ENCODE data around the gene FUCA1. TPM values are rescaled to one million over a fixed set of nuclear protein-coding genes. Genes with fewer than 3 reads are reported as not detected.
"Not testable (repeated sequence)": the region's sequence is repeated elsewhere in the genome, so short reads cannot be mapped to it uniquely, and the experiment has no call there.

Gene FUCA1
- total RNA-seq, 1 donor from 2014 or later = 20.6 TPM

DNA sequence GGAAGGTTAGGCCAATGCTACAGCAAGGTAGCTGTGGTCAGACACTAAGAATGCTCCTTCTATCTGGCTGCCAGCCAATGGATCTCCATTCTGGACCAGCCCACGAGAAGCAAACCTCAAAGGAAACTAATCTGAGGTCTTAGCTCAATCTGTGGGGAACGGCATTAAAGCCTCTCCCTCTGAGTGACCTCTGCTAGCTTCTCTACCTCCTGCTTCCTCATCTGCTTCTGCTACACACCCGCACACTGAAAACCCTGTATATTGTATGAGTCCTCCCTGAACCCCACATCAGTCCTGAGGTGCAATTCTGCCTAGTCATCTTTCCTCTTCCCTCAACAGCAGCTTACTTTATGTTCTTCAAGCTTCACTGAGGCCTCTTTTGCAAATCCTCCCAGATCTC, 60.6 kb downstream of the FUCA1 start:
- Mint-ChIP-seq H3K9me3 (no peaks in the 10 kb centered on the region), H3K4me3 (no peak overlapping the region), H3K36me3 (peaks cover 17% of the 10 kb centered on the region), H3K27me3 (no peaks in the 10 kb centered on the region), H3K4me1 (ENCODE audit: unreplicated experiment) (no peaks in the 10 kb centered on the region), H3K27ac (no peak overlapping the region)
- TF ChIP-seq, protein P1, sequence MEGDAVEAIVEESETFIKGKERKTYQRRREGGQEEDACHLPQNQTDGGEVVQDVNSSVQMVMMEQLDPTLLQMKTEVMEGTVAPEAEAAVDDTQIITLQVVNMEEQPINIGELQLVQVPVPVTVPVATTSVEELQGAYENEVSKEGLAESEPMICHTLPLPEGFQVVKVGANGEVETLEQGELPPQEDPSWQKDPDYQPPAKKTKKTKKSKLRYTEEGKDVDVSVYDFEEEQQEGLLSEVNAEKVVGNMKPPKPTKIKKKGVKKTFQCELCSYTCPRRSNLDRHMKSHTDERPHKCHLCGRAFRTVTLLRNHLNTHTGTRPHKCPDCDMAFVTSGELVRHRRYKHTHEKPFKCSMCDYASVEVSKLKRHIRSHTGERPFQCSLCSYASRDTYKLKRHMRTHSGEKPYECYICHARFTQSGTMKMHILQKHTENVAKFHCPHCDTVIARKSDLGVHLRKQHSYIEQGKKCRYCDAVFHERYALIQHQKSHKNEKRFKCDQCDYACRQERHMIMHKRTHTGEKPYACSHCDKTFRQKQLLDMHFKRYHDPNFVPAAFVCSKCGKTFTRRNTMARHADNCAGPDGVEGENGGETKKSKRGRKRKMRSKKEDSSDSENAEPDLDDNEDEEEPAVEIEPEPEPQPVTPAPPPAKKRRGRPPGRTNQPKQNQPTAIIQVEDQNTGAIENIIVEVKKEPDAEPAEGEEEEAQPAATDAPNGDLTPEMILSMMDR (conservative IDR thresholded peaks at IDR 0.05) = no peak
- DNase-seq (ENCODE audit: extremely low spot score, unreplicated experiment) = no peak

DNA sequence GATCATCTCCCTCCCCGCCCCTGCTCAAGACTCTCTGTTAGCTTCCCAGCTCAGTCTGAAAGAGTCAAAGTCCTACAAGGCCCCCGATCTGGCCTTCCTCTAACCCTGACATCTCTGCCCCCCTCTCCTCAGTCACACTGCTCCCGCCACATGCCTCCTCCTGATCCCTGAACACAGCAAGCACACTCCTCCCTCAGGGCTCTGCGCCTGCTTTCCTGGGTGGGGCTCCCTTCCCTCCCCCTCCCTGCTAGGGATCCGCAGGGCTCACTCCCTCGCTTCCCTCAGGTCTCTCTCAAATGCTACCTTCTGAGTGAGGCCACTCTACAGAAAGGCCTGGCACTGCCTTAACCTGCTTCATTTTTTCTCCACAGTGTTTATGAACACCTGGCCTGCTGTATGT, 61.8 kb downstream of the FUCA1 start:
- no peak for DNase-seq (ENCODE audit: extremely low spot score, unreplicated experiment)
- Mint-ChIP-seq H3K9me3 (no peaks in the 10 kb centered on the region), H3K27ac (no peak overlapping the region), H3K36me3 (peaks cover 17% of the 10 kb centered on the region), H3K4me1 (ENCODE audit: unreplicated experiment) (peaks cover under 1% of the 10 kb centered on the region), H3K4me3 (no peak overlapping the region), H3K27me3 (no peaks in the 10 kb centered on the region)
- TF ChIP-seq, protein P1 (conservative IDR thresholded peaks at IDR 0.05) = no peak

DNA sequence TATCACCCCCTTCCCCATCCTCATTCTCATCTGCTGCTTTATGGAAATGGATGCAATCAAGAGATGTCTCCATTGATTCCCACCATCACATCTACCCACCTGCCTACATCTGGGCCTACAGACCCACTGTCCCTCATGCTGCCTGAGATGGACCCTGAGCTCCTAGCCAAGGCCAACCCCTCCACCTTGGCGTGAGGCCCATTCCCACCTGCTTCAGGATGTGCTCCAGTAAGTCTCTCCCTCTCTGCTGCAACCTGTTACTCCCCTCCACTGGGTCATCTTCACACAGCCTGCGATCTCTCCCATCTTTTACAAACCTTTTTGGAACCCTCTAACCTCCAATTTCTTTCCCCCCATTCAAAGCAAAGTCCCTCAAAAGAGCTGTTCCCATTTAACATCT, 63.1 kb downstream of the FUCA1 start:
- peaks cover 14% of the 10 kb centered on the region for H3K36me3 Mint-ChIP-seq

DNA sequence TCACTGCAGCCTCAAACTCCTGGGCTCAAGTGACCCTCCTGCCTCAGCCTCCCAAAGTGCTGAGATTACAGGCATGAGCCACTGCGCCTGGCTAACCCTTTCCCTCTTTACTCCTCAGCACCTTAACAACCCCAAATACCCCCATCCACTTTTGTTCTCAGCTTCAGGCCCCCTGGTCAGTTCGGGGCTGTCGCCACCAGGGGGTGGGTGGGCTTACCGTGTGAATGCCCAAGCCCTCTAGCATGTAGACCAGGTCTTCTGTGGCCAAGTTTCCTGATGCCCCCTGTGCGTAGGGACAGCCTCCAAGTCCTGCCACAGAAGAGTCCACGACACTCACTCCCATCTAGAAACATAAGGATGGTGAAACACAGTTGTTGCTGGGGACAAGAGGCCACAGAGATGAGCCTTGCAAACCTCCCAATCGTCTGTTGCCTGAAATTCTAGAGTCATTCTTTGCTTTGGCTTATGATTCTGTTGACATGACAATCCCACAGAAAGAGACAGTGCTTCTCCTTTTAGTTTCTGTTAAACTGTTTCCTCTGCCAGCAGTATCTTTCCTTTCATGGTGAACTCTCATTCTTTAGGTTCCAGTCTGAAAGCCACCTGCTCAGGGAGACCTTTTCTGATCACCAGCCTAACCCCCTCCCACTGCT, 63.8 kb downstream of the FUCA1 start:
- Mint-ChIP-seq H3K36me3 (peaks cover 14% of the 10 kb centered on the region), H3K4me1 (ENCODE audit: unreplicated experiment) (peaks cover 8% of the 10 kb centered on the region), H3K27ac (peak overlapping the region; percentile 58), H3K4me3 (peak overlapping the region; percentile 28), H3K9me3 (no peaks in the 10 kb centered on the region), H3K27me3 (no peaks in the 10 kb centered on the region)
- TF ChIP-seq, protein P1 (conservative IDR thresholded peaks at IDR 0.05) = peak; percentile 62
- no peak for DNase-seq (ENCODE audit: extremely low spot score, unreplicated experiment)

More for the DNA sequence above, 63.1 kb downstream of the FUCA1 start:
- Mint-ChIP-seq H3K27ac (no peak overlapping the region), H3K4me1 (ENCODE audit: unreplicated experiment) (peaks cover 3% of the 10 kb centered on the region), H3K9me3 (no peaks in the 10 kb centered on the region), H3K27me3 (no peaks in the 10 kb centered on the region), H3K4me3 (no peak overlapping the region)
- no peak for DNase-seq (ENCODE audit: extremely low spot score, unreplicated experiment)
- TF ChIP-seq, protein P1 (conservative IDR thresholded peaks at IDR 0.05) = no peak

DNA sequence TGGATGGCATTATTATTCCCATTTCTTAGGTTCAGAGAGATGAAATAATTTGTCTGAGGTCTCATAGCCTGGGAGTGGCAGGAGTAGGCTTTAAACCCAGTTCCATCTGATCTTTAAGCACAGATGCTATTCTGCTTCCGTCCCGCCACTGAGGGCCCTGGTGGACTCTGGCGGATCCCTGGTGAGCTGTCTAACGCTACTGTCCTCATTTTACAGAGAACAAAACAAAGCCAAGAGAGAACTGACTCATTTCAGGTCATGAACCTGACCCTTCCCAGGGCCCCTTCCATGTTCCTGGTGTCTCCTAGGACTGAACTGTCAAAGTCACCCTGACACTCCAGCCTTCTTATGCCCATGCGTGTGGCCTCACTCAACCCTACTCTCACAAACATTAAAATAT, 64.4 kb downstream of the FUCA1 start:
- Mint-ChIP-seq H3K27me3 (no peaks in the 10 kb centered on the region), H3K9me3 (no peaks in the 10 kb centered on the region), H3K4me3 (peak overlapping the region; percentile 28), H3K27ac (peak overlapping the region; percentile 58), H3K36me3 (peaks cover 14% of the 10 kb centered on the region), H3K4me1 (ENCODE audit: unreplicated experiment) (peaks cover 8% of the 10 kb centered on the region)
- TF ChIP-seq, protein P1 (conservative IDR thresholded peaks at IDR 0.05) = no peak
- DNase-seq (ENCODE audit: extremely low spot score, unreplicated experiment) = no peak

DNA sequence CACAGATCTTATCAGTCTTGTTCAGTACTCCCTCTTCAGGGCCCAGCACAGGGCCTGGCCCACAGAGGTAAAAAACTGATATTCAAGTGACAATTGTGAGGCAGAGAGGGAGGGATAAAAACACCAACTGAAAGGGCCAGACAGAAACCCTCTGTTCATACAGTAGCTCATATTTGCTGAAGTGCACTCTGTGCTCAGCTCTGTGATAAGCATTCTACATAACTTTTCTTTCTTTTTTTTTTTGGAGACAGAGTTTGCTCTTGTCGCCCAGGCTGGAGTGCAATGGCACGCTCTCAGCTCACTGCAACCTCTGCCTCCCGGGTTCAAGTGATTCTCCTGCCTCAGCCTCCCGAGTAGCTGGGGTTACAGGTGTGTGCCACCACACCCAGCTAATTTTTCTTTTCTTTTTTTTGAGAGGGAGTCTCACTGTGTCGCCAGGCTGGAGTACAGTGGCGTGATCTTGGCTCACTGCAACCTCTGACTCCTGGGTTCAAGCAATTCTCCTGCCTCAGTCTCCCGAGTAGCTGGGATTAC, 65.2 kb downstream of the FUCA1 start:
- H3K9me3 Mint-ChIP-seq; DNase-seq (ENCODE audit: extremely low spot score, unreplicated experiment); H3K27me3 Mint-ChIP-seq; H3K4me1 Mint-ChIP-seq (ENCODE audit: unreplicated experiment): not testable (repeated sequence)
- Mint-ChIP-seq H3K4me3 (peak overlapping the region; percentile 64), H3K27ac (peak overlapping the region; percentile 18), H3K36me3 (peaks cover 14% of the 10 kb centered on the region)

Measured in type B pancreatic cell (in vitro differentiated cells).